Measurements from ENCODE around the gene WDR55.
"Not testable (repeated sequence)": the region's sequence is repeated elsewhere in the genome, so short reads cannot be mapped to it uniquely, and the experiment has no call there.

WDR55 gene

DNA sequence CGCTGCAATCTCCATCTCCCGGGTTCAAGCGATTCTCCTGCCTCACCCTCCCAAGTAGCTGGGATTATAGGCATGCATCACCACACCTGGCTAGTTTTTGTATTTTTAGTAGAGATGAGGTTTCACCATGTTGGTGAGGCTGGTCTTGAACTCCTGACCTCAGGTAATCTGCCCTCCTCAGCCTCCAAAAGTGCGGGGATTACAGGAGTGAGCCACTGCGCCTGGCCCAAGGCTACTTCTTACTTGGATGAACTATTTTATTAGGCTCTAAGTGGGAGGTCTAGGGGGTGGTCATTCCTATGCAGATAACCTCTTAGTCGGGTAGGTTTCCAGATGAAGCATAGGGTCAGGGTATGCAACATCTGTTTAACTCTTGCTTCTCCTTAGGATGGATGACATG, 4.3 kb upstream of the WDR55 start:
- DNase-seq, result not testable (repeated sequence)

DNA sequence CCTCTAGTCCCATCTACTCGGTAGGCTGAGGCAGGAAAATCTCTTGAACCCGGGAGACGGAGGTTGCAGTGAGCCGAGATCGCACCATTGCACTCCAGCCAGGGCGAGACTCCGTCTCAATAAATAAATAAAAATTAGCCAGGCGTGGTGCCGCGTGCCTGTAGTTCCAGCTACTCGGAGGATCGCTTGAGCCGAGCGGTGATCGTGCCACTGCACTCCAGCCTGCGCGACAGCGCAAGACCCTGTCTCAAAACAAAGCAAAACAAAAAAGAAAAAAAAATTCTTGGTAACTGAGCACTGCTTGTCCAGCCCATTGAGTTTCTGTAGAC, 710 bp upstream of the WDR55 start:
- DNase-seq, result no peak

DNA sequence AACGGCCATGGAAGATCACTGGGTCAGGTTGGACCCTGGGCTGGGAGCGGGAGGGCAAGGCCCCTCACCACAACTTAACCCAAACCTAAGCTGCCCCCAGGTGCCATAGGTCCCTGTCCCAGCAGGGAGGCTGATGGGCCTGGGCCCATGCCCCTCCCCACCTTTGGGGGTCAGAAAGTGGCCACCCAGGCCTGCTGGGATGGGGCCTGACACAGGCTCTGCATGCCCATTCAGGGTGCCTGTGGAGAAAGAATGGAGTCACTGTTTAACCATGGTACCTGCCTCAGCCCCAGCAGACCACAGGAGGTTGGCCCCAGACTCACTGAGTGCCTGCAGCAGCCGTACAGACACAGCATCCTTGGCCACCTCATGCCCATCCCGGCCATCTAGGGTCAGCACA, 6.3 kb downstream of the WDR55 start:
- DNase-seq, result not testable (repeated sequence)

DNA sequence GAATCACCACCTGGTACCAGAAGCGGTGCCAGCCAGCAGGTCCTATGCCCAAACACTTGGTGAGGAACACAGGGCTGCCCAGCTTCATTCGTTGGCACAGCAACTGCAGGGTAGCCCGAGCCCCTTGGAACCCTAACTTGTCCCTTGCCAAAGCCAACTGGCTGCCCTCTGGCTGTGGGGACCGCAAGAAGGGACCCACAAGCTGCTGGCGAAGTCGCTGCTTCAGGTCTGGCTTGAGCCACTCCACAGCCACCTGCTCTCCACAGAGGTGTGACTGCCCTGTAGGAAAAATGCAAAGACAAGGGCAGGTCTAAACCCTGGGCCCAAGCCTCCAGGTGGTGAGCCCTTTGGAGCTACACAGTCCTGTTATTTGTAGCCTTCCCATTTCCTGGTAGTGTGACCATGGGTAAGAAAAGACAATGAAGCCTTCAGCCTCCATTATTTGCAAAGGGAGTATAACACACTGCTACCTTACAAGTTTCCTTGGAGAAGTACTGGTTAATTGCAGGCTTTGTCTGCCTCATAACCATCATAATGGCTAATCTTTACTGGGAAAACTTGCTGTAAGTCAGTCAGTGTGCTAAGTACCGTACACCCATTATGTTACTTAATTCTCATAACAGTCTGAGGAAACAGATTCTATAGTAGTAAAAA, 6.9 kb downstream of the WDR55 start:
- no peak for DNase-seq

DNA sequence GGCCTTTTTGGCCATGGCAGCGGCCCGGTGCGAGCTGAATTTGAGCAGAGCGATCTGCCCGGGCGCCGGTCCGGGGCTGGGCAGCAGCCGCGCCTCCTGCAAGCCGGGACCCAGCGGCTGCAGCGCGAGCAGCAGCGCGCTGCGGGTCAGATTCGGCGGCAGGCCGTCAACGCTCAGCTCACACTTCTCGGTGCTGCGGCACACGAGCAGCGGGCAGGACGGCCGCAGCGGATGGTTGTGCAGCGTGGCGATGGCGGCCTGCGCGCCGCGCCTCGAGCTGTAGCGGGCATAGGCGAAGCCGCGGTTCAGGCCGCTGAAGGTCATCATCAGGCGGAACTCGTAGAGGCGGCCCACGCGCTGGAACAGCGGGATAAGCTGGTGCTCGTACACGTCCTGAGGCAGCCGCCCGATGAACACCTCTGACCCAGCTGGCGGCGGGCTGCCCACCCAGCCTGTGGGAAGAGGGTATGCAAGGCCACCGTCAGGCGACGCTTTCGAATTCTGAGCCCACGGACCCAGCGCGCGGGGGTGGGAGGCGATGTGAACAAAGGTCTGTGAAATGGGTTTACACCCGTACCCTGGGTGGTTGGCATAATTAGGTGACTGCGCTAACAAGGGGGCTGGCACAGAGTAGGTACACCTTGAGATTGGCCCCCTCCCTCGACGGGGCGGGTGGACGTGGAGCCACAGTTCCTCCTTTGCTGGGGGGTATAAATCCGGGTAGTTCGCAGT, 7.9 kb downstream of the WDR55 start:
- no peak for DNase-seq

DNA sequence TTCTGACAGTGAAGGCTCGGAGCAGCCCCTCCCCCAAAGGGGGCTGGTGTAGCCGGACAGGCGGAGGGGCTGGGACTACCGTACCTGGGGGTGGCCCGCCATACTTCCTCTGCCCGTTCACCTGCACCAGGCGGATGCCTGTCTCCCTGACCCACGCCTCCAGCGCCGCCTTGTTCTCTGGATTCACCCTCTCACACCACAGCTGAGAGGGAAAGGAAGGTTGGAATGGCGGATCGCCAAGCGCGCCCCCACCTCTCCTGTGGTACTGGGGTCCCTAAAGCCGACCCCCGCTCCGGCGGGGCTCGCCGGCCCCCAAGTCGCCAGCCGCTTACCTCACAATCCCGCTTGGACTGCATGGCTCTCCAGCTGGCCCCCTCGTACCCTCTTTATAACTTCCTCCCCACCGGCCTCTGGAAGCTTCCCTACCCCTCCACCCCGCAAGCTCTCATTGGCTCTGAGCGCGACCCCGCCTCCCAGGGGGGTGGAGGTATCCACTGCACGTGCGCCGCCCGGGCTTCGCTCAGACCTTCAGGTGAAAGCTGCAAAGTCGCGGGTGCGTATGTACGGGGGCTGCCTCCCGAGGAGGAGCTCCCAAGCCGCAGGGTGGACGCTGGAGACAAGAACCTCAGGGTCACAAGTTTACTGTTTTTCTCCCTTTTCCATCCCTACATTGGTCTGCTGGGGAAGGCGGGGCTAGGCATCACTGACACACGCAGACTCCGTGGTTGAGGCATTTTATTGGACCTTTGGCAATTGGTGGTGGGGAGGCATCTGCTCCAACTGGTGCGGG, 8.7 kb downstream of the WDR55 start, which contains the start of gene DND1:
Gene DND1 (minus strand): TSS at position 390 of the 790 bp plus-strand sequence. CDS start 34 bp downstream, at position 356.
- no peak for DNase-seq

DNA sequence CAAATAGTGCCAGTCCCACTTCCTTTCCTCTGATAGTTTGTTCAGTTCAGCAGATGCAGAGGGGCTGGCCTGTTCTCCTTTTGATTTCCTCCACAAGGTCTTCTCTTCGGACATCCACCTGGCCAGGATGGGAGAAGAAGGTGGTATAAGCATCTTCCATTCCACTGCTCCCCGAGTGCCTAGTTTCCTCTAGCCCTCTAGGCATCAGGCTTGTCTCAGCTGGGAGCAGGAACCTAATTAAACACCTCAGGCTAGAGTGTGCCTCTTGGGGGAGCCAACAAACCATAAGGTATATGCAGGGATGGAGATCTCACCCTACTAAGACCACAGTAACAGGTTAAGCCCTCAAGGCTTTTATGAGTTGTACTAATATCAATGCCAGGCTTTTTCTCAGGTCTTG, 9.5 kb downstream of the WDR55 start:
- DNase-seq, result no peak

DNA sequence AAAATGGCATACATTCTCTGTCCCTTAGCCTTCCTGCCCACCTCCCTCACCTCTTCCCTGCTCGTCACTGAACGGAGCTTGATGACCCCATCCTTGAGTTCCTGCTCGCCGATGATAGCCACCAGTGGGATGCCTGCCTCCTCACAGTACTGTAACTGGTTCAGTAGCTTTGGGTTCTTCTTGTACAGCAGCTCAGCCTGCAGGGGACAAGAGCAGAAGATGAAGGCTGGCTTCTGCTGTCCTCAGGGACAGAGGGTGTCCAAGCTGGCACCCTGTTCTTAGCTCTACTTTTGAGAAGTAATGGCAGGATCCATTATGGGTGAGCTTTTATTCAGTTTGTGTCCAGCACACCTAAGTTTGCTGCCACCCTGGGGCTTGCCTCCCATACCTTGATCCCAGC, 9.9 kb downstream of the WDR55 start:
- DNase-seq, result no peak

DNA sequence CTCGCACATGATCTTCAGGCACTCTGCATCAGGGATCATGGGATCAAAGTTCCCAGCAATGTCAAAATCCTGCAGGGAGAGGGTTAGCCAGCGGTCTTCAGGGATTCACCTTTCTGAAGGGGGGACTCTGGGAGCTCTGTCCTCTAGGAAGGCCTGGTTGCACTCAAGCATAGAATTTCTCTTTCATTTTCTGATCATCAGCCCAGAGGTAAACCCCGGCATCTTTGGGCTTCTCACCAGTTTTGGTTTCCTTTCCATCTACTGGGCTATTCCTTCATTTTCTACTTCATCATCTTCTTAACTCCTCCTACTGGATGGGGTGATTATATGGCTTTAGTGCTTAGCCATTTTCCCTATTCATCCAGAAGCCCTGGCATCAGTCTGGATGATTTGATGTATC, 13.2 kb downstream of the WDR55 start:
- no peak for DNase-seq

DNA sequence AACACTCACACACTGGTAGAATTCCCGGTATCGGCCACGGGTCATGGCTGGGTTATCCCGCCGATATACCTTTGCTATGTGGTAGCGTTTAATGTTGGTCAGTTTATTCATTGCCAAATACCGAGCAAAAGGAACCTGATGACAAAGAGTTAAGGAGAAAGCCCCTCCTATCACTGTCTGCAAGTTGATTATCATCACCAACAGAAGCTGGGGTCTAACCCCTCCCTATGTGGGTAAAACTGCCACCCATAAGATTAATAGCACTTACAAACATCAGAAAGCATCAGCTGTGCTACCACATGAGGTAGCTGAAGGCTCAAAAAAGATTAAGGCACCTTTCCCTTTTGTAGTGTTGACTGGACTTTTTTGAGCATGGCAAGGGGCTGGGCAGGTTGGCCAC, 14.3 kb downstream of the WDR55 start:
- no peak for DNase-seq

DNA sequence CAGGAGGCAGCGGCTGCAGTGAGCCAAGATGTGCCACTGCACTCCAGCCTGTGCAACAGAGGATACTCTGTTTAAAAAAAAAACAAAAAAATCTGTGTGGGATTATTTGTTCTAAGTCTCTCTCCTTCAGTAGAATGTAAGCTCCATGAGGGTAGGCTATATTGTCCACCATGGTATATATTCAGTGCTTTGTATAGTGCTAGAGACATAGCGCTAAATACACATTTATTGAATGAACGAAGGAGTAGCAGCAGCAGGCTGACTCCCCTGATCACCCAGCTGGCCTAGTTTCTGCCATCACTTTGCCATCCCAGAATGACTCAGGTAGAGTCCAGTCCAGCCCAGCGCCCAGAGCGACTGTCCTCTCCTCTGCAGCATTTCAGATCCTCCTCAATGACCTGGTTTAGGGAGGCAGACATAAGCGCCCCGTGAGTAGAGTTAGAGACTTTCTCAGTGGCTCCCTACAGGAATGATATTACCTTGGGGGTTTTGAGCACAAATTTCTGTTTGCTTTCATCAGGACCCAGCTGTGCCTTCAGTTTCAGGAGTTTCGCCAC, 25.8 kb downstream of the WDR55 start:
- no peak for DNase-seq

DNA sequence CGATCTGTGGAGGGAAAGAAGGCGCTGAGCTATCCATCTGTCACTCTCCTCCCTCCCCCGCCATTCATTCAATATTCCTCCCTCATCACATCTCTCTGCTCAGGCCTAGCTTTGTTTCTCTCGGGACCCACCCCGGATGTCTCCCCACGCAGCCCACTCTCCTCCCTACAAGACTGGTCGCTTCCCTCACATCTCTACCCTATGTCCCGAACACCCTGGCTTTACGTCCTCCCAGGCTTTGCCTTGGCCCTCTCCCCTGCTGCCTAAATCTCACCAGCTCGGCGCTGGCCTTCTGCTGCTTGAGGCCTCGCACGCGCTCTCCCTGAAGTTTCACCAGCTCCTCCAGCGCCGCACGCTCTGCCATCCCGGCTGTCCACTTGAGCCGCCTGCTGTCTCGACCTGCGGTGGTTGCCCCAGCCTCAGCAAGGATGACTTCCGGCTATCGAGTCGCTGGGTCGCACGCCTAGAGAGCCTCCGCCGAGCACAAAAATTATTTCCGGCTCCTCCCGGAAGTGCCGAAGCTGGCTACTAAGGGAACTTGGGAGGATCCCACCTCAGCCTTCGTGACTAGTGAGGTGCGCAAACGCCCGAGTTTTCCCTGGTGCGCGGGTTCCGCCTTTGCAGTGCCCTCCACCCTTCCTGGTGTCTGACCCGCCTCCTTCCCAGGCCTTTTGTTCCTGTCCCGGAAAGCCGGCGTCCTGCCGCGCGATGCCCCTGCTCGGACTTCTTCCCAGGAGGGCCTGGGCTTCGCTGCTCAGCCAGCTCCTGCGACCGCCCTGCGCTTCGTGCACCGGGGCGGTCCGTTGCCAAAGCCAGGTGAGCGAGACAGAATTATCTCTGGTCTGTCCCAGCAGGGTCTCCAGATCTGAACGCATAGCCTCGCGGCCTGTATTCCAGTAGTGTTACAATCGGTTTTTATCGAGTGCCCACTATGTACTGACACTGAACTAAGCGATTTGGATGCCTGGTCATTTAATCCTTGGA, 26.5 kb downstream of the WDR55 start, which contains the start of the genes HARS1 and HARS2:
Gene HARS1 (minus strand): TSS at position 430 of the 984 bp plus-strand sequence. CDS start 66 bp downstream, at position 364.
Gene HARS2 (plus strand): TSS at position 515 of the 984 bp plus-strand sequence. CDS start 194 bp downstream, at position 709.
- DNase-seq, result peak; percentile 92

DNA sequence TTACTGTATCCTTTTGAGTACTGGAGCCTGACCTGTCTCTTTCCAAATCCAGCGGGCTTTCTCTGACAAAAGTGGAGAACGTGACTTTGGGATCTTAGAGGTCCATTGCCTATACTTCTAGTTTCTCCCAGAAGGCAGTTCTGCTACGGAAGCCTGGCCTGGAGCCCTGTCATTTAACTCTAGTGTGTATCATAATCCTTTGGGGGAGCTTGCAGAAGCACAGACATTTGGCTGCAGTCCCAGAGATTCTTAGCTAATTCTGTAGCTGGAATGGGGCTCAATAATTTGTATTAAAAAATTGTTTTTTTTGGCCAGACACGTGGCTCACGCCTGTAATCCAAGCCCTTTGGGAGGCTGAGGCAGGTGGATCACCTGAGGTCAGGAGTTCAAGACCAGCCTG, 29.6 kb downstream of the WDR55 start:
- no peak for DNase-seq

DNA sequence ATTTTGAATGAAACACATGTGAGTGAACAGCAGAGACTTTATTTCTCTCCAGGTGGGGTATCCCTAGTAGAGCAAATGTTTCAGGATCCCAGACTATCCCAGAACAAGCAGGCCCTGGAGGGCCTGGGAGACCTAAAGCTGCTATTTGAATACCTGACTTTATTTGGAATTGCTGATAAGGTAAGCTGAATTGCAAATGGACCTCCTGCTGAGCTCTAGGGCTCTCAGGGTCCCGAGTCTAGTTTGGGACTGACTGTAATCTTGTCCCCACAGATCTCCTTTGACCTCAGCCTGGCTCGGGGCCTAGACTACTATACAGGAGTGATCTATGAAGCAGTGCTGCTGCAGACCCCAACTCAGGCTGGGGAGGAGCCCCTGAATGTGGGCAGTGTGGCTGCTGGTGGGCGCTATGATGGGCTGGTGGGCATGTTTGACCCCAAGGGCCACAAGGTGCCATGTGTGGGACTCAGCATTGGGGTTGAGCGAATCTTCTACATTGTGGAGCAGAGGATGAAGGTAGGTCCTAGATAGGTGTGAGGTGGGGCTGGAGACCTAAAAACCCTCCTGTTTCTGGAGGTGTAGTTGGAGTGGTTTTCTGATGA, 32.3 kb downstream of the WDR55 start:
- DNase-seq, result no peak

DNA sequence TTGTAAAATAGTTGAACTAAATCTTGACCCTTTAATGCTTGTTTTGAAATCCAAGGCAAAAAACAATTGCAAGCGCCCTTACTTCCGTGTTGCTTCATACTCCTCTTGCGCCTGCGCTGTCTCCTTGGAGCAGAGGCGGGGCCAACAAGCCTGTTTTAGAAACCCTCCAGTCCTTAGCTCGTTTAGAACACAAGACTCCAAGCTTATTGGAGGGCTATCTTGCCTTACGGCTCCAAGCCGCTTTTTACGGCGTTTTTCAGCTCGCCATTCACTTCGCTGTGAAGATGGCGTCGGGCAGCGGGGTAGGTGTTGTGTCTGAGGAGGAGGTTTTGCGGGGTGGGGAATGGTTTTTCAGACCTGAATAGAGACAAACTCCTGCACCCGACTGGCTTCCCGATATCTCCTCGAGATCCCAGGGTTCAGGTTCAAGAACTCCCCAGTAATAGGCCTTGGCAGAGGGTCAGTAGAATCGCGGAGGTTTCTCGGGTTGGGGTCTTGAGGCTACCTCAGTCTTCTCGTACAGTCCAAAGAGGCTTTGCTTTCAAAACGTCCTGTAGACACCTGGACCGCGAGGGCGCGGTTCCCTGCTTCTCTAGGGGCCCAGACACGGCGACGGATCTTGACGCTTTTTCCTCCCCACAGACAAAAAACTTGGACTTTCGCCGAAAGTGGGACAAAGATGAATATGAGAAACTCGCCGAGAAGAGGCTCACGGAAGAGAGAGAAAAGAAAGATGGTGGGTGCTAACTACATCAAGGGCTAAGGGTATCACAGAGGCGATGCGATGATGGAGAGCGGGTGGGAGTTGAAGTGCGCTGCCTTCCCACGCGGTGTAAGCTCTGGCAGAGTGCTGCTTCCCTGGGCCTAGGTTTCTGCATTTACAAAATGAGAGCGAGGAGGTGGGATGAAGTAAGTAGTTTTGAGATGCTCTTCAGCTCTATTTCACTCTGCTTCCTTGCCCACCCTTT, 35.8 kb downstream of the WDR55 start, which contains the start of gene ZMAT2:
Gene ZMAT2 (plus strand): TSS at position 271 of the 968 bp plus-strand sequence. CDS start 14 bp downstream, at position 285.
- DNase-seq, result peak; percentile 96

DNA sequence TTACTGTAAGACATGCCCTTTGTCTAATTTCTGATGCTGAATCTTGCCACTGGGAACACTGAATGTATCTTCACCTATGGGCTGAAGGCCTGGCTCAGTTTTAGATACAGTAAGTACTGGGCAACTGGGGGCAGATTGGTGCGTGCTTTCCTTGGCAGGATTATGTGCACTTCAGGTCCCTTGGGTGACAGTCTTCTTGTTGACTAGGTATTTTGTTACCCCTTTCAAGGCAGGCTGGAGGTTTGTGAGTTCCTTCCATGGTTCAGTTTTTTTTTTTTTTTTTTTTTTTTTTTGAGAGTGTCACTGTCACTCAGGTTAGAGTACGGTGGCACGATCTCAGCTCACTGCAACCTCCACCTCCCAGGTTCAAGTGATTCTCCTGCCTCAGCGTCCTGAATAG, 43.1 kb downstream of the WDR55 start:
- no peak for DNase-seq

DNA sequence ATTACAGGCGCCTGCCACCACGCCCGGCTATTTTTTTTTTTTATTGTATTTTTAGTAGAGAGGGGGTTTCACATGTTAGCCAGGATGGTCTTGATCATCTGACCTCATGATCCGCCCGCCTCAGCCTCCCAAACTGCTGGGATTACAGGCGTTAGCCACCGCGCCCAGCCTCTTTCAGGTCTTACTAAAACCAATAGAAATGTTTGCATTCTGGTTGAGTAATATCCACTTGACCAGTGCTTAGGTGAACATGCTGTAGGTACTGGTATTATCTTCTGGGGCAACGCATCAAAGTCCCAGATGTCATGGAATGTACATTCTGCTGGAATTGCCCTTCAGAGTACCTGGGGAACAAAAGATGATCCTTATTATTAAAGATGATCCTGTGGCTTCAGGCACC, 44.1 kb downstream of the WDR55 start:
- DNase-seq, result not testable (repeated sequence)

DNA sequence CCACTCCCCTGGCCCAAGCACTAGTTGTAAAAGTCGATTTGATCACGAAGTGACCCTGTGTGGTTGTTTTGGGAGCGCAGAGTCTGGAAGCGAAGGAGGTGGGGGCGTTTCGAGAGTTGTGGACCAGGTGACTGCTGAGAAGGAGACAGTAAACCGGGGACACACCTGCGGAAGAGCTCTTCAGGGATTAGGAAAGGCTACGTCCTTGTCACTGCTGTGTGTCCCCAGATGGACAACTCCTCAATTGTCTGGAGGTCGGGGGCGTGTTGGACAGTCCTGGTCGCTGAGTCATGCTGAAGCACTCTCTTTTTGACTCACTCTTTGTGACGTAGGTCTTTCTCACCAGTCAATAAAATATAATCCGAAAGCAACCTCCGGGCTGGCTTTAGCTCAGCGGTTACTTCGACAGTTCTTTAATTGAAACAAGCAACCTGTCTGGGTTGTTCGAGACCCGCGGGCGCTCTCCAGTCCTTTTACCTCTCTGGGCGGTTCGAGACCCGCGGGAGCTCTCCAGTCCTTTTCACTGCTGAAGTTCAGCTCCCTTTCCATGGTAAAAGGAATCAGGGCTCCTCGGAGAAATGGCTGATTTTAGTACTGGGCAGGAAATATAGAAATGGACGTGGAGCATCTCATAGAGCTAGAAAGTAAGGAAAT, 46.3 kb downstream of the WDR55 start:
- peak; percentile 98 for DNase-seq

DNA sequence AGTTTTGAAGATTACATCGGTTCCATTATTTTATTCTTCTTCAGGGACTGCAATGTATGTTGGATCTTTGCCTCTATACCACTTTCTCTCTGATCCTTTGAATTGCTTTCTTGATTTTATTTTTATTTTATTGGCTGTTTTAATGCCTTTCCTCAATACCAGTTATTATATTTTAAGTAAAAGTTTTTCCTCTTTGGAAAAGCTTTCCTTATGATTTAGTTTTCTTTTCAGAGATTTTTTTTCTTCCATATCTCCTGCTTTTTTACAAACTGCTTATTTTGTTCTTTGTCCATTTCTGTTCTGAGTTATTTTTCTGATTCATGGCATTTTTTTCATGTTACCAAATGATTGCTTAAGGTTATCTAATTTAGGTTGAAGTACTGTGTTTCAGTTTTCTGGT, 47.1 kb downstream of the WDR55 start:
- no peak for DNase-seq
